ENCODE measurements around the gene LRMDA. TPM values are rescaled to one million over a fixed set of nuclear protein-coding genes. Genes with fewer than 3 reads are reported as not detected.

The LRMDA gene
- total RNA-seq, 2 experiments from 2014 or later = not detected

GRCh38 chr10:76547352-76547972, 1116.0 kb downstream of the LRMDA start:
- Mint-ChIP-seq H3K27ac (no peak overlapping the region), H3K27me3 (peaks cover 2% of the 10 kb centered on the region), H3K36me3 (no peaks in the 10 kb centered on the region), H3K4me3 (no peak overlapping the region), H3K4me1 (no peaks in the 10 kb centered on the region), H3K9me3 (no peaks in the 10 kb centered on the region)
- DNase-seq = peak; percentile 32
- POLR2A ChIA-PET = no interaction called here
- ATAC-seq (ENCODE audit: low read depth) = no peak

- DNase-seq (no peak), ATAC-seq (ENCODE audit: low read depth) (no peak)
- H3K27me3 Mint-ChIP-seq = no peaks in the 10 kb centered on the region
- no peak overlapping the region for H3K4me3 Mint-ChIP-seq
- H3K4me1 Mint-ChIP-seq = no peaks in the 10 kb centered on the region
- no peak overlapping the region for H3K27ac Mint-ChIP-seq
- POLR2A ChIA-PET = no interaction called here
- no peaks in the 10 kb centered on the region for H3K36me3 Mint-ChIP-seq
- H3K9me3 Mint-ChIP-seq = no peaks in the 10 kb centered on the region
These were observed 1117.3 kb downstream of the LRMDA start for GRCh38 chr10:76548716-76549115.

- Mint-ChIP-seq H3K4me1 (no peaks in the 10 kb centered on the region), H3K9me3 (no peaks in the 10 kb centered on the region), H3K4me3 (no peak overlapping the region), H3K36me3 (no peaks in the 10 kb centered on the region), H3K27ac (no peak overlapping the region), H3K27me3 (no peaks in the 10 kb centered on the region)
- ATAC-seq (ENCODE audit: low read depth) (no peak), DNase-seq (no peak)
- POLR2A ChIA-PET = no interaction called here
These were observed 1117.7 kb downstream of the LRMDA start for GRCh38 chr10:76549171-76549570.

DNA sequence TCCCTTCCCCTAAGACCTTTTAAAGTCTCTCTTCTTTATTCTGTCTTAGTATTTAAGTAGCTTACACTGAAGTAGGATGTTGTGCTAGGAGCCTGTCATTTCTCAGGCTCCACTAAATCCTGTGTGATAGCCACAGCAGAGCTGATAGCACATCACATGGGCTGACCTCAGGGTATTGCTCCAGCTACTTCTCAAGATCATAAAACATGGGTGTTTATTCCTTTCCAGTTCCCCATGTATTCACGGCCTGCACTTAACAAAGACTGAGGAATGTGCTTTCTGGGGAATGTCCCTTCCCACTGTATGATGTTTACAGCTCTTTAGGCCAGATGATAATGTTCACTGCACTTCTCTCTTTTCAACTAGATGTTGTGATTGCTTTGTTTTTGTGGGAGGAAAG, 1119.4 kb downstream of the LRMDA start:
- no peaks in the 10 kb centered on the region for H3K36me3 Mint-ChIP-seq
- H3K27me3 Mint-ChIP-seq = no peaks in the 10 kb centered on the region

DNA sequence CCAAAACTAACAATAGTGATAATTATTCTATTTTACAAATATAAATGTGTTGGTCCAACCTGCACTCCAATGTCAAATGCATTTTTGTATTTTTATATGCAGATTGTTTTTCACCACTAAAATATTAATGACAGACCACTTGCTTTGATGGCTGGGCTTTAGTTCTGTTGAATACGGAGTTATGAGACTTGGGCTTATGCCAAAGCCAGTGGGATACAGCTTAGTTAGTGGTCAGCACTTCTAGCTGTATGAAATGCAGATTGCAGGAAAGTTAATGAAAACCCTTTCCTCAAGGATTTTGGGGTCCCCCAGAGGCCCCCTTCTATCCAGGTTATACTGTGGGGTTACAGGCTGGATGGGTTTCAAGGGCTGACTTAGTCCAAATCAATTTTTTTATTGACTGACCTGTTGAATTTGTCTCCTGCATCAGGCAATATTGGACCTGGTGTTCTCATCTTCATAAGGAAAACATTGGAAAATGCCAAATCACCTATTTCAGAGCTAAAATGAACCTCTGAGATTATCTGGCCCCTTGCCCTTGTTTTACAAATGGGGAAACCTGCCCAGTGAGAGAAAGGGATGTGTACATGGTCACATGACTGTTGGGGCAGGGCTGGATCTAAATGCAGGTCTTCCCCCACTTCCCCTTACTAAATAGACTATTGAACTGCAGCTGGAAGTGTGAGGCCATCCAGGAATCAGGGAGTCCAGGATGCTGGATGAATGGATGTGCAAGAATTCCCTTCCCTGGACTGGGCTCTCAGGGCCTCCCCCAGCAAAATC, 1120.9 kb downstream of the LRMDA start:
- no peak overlapping the region for H3K4me3 Mint-ChIP-seq
- DNase-seq (no peak), ATAC-seq (ENCODE audit: low read depth) (no peak)
- H3K27ac Mint-ChIP-seq = no peak overlapping the region
- POLR2A ChIA-PET = no interaction called here
- no peaks in the 10 kb centered on the region for H3K36me3 Mint-ChIP-seq
- H3K4me1 Mint-ChIP-seq = no peaks in the 10 kb centered on the region
- no peaks in the 10 kb centered on the region for H3K27me3 Mint-ChIP-seq
- H3K9me3 Mint-ChIP-seq = no peaks in the 10 kb centered on the region

More for the DNA sequence above, 1119.4 kb downstream of the LRMDA start:
- no peak overlapping the region for H3K4me3 Mint-ChIP-seq
- DNase-seq (no peak), ATAC-seq (ENCODE audit: low read depth) (no peak)
- H3K27ac Mint-ChIP-seq = no peak overlapping the region
- H3K4me1 Mint-ChIP-seq = no peaks in the 10 kb centered on the region
- POLR2A ChIA-PET = no interaction called here
- no peaks in the 10 kb centered on the region for H3K9me3 Mint-ChIP-seq

DNA sequence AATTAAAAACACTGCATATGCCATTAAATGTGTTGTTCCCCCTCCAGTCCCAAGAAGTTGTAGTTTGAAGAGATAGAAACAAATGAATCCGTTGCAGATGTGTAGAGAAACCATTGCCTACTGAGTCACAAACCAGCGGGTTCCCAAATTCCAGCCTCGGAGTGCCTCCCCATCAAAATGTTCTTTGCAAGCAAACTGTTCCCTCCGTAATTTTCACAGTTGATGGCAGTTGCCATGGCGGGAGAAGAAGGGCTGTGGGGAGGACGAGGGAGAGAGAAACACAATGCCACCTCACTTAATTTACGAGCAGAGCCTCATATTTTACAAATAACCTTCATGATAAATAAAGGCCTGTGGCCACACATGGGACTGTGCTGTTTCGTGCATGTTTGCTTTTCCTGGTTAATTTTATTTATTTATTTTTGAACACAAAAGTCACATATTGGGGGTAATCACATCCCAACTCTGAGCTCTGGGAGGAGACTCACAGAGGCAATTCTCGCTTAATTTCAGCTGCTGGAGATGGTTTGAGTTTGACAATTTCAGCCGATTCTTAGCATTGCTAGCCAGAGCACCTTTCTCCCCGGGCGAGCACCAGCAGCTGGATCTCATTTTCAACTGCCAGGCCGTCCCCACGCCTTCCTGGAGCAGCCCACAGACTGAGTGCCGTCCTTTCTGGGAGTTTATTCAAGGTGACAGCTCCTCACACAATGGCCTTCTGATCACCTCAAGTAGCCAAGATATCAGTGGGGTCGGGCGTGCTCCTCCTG, 1122.0 kb downstream of the LRMDA start:
- Mint-ChIP-seq H3K9me3 (no peaks in the 10 kb centered on the region), H3K27ac (no peak overlapping the region), H3K27me3 (no peaks in the 10 kb centered on the region), H3K36me3 (no peaks in the 10 kb centered on the region), H3K4me3 (no peak overlapping the region), H3K4me1 (no peaks in the 10 kb centered on the region)
- DNase-seq (no peak), ATAC-seq (ENCODE audit: low read depth) (no peak)
- POLR2A ChIA-PET = no interaction called here

- H3K9me3 Mint-ChIP-seq = no peaks in the 10 kb centered on the region
- no peak for DNase-seq
- no peaks in the 10 kb centered on the region for H3K27me3 Mint-ChIP-seq
- no peak overlapping the region for H3K4me3 Mint-ChIP-seq
- ATAC-seq (ENCODE audit: low read depth) = no peak
- H3K4me1 Mint-ChIP-seq = no peaks in the 10 kb centered on the region
- no peak overlapping the region for H3K27ac Mint-ChIP-seq
- H3K36me3 Mint-ChIP-seq = no peaks in the 10 kb centered on the region
- POLR2A ChIA-PET = no interaction called here
These were observed 1122.6 kb downstream of the LRMDA start for GRCh38 chr10:76554033-76554408.

- POLR2A ChIA-PET = no interaction called here
- no peaks in the 10 kb centered on the region for H3K9me3 Mint-ChIP-seq
These were observed 1123.1 kb downstream of the LRMDA start for GRCh38 chr10:76554478-76554877.

DNA sequence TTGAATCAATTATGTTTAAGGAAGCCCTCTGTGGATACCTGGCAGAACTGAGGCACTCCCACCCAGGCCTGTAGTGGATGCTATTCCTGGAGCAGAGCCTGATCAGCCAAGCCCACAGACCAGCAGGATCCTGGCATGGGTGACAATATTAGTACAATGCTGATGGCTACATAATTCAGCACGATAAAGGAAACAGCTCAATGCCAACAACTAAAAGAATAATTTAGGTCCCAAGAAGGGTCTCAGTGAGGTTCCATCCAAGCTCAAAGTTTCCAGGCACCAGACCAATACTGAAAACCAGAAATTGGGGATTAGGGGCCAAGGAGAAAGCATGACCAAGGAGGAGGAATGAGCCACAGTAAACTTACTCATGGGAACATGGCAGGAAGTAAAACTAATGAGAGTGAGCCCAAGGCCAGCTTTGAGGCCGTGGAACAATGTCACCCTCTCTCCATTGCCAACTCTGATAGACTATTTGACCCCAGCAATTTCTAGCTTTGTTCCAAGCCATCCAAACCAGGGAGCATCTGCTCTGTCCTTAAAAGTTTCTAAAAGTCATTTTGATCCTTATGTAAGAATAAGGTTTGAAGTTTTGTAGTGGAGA, 1123.7 kb downstream of the LRMDA start:
- Mint-ChIP-seq H3K36me3 (no peaks in the 10 kb centered on the region), H3K27ac (no peak overlapping the region), H3K9me3 (no peaks in the 10 kb centered on the region), H3K4me3 (no peak overlapping the region), H3K27me3 (no peaks in the 10 kb centered on the region), H3K4me1 (no peaks in the 10 kb centered on the region)
- ATAC-seq (ENCODE audit: low read depth) (no peak), DNase-seq (no peak)
- POLR2A ChIA-PET = no interaction called here

More at GRCh38 chr10:76554478-76554877, 1123.1 kb downstream of the LRMDA start:
- Mint-ChIP-seq H3K27ac (no peak overlapping the region), H3K27me3 (no peaks in the 10 kb centered on the region), H3K4me3 (no peak overlapping the region), H3K36me3 (no peaks in the 10 kb centered on the region), H3K4me1 (no peaks in the 10 kb centered on the region)
- ATAC-seq (ENCODE audit: low read depth) = no peak
- no peak for DNase-seq

DNA sequence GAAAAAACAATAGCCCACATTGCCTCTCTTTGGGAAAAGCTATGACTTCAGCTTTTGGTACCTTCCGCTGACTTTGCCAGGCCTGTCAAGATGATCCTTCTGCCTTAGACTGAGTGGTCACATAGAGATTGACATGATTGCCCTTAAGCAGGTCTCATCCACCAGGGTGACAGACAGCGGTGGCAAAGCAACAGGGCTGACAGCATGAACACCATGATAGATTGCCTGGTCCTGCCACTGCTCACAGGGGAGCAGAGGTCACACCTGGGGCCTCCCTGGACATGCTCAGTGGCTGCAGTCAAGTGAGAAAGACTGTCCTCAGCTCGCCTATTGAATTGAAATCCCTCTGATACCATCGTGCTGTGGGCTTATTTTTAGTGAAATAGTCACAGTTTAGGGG, 1125.9 kb downstream of the LRMDA start:
- Mint-ChIP-seq H3K4me1 (no peaks in the 10 kb centered on the region), H3K27me3 (no peaks in the 10 kb centered on the region), H3K36me3 (no peaks in the 10 kb centered on the region), H3K27ac (no peak overlapping the region), H3K4me3 (no peak overlapping the region), H3K9me3 (no peaks in the 10 kb centered on the region)
- POLR2A ChIA-PET = no interaction called here
- no peak for ATAC-seq (ENCODE audit: low read depth)
- no peak for DNase-seq

GRCh38 chr10:76558586-76558985, 1127.2 kb downstream of the LRMDA start:
- no peak for DNase-seq
- Mint-ChIP-seq H3K9me3 (no peaks in the 10 kb centered on the region), H3K27ac (no peak overlapping the region), H3K4me1 (no peaks in the 10 kb centered on the region), H3K36me3 (no peaks in the 10 kb centered on the region), H3K27me3 (no peaks in the 10 kb centered on the region), H3K4me3 (no peak overlapping the region)
- no peak for ATAC-seq (ENCODE audit: low read depth)
- POLR2A ChIA-PET = no interaction called here

DNA sequence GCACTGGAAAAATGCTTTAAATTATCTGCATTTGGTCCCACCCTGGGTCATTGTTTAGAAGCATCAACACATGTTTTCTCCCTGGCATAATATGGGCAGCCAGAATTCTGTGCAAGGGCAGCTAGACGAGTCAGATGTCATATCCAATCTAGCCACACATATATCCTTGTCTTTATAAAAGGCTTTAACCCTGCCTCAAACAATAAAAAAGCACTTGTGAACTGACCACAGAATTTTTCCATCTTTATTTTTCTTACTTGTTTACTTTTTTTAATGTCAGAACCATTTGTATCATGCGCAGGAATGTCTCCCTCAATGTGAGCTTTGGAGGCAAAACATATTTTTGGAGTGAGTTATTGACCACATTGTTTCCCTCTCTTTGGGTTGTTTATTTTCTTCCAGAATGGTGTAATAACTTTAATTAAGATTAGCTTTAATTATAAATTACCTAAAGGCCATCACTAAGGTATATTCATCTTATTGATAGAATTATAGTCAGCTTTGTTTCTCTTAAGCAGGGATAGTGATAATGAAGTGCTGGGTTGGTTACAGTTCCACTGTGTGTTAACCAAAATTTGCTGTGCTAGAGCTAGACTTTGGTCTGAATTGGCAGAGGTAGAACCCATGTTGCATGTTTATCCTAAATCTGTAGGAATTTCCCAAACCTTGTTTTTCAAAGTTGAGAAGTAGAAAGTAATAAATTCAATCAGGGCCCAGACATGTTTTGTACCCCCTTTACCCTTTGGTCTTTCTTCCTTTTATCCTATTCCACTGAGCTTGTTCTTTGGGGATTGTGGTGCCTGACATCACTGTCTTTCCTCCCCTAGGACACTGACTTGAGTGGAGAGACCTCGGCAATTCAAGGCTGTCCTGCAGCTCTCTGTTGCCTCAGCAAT, 1127.8 kb downstream of the LRMDA start:
- POLR2A ChIA-PET = no interaction called here
- Mint-ChIP-seq H3K4me3 (no peak overlapping the region), H3K4me1 (no peaks in the 10 kb centered on the region), H3K27ac (no peak overlapping the region), H3K9me3 (no peaks in the 10 kb centered on the region), H3K36me3 (no peaks in the 10 kb centered on the region), H3K27me3 (no peaks in the 10 kb centered on the region)
- no peak for DNase-seq
- ATAC-seq (ENCODE audit: low read depth) = no peak

DNA sequence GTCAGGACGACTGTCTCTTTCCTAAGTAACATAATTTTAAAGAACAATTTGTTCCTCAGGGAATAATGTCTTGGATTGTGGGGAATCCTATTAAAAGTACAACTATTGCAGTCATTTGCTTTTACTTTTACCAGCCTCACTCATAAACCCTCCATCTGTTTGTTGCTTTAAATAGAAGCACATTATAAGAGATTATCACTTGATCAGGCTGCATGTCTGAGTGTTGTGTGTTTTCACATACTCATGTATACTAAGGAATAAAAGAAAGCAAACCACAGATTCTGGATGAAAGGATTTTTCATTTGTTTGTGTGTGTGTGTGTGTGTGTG, 1128.4 kb downstream of the LRMDA start:
- DNase-seq = no peak
- no peak overlapping the region for H3K4me3 Mint-ChIP-seq
- ATAC-seq (ENCODE audit: low read depth) = no peak
- H3K27me3 Mint-ChIP-seq = no peaks in the 10 kb centered on the region
- H3K9me3 Mint-ChIP-seq = no peaks in the 10 kb centered on the region
- H3K36me3 Mint-ChIP-seq = no peaks in the 10 kb centered on the region
- no peaks in the 10 kb centered on the region for H3K4me1 Mint-ChIP-seq
- POLR2A ChIA-PET = no interaction called here
- H3K27ac Mint-ChIP-seq = no peak overlapping the region
